T47D (cell line): ENCODE measurements around the gene ARHGAP33.

Experiments used
- DNase-seq, 2 experiments: peaks; one replicate each; pipeline versions ENCODE4 v3.0.0 to v3.0.0-alpha.2; 2011 to 2012; ENCODE audit warnings: low read depth in 1 of 2, low spot score in 1 of 2
- JUND ChIP-seq: IDR thresholded peaks from 2 replicates; pipeline ENCODE4 v1.6.1; 2012; ENCODE audit warnings: low read depth
- in situ Hi-C: cut with HindIII; loops from 2 replicates; pipeline ENCODE4 v1.10.0; 2016; ENCODE audit warnings: low sequenced_read_pairs, low pct_unique_long_range_greater_than_20kb

ARHGAP33 gene, protein sequence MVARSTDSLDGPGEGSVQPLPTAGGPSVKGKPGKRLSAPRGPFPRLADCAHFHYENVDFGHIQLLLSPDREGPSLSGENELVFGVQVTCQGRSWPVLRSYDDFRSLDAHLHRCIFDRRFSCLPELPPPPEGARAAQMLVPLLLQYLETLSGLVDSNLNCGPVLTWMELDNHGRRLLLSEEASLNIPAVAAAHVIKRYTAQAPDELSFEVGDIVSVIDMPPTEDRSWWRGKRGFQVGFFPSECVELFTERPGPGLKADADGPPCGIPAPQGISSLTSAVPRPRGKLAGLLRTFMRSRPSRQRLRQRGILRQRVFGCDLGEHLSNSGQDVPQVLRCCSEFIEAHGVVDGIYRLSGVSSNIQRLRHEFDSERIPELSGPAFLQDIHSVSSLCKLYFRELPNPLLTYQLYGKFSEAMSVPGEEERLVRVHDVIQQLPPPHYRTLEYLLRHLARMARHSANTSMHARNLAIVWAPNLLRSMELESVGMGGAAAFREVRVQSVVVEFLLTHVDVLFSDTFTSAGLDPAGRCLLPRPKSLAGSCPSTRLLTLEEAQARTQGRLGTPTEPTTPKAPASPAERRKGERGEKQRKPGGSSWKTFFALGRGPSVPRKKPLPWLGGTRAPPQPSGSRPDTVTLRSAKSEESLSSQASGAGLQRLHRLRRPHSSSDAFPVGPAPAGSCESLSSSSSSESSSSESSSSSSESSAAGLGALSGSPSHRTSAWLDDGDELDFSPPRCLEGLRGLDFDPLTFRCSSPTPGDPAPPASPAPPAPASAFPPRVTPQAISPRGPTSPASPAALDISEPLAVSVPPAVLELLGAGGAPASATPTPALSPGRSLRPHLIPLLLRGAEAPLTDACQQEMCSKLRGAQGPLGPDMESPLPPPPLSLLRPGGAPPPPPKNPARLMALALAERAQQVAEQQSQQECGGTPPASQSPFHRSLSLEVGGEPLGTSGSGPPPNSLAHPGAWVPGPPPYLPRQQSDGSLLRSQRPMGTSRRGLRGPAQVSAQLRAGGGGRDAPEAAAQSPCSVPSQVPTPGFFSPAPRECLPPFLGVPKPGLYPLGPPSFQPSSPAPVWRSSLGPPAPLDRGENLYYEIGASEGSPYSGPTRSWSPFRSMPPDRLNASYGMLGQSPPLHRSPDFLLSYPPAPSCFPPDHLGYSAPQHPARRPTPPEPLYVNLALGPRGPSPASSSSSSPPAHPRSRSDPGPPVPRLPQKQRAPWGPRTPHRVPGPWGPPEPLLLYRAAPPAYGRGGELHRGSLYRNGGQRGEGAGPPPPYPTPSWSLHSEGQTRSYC

DNA sequence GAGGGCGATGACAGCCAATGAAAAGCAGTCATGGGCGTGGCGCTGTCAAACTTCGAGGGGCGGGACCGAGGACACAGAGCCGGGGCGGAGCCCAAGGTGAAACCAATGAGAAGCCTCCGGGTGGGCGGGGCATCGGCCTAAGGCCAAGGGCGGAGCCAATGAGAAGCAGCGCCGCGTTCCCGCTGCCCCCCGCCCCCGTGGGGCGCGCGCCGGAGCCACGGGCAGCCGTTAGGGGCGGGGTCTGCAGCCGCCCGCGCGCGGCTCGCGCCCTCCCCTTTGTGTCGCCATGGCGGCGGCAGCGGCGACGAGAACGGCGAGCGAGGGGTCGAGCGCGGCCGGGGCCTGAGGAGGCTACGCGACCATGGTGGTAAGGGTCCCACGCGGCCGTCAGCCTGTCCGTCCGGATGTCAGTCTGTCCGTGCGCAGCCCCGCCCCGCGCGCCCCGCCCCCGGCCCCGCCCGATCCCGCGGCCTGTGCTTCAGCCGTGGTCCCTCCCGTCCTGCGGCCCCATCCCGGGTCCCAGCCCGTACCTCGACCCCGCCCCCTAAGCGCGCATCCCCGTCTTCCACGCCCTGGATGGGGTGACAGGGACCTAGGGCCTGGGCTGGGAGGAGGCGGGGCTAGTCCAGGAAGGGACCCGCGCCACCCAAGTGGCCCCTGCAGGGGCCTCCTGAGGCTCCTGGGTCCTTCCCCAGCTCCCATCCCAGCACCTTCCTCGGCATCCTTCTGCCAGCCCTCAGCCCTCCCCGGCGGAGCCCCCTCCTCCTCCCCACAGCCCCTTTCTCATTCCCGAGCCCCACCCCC is at the start of gene ARHGAP33:
Gene ARHGAP33 (plus strand): TSS at position 267 of the 804 bp plus-strand sequence. CDS start 95 bp downstream, at position 362.
- peak; percentile 84 to 97 for DNase-seq
- TF ChIP-seq JUND = no peak
- in situ Hi-C loops = no loop called here

DNA sequence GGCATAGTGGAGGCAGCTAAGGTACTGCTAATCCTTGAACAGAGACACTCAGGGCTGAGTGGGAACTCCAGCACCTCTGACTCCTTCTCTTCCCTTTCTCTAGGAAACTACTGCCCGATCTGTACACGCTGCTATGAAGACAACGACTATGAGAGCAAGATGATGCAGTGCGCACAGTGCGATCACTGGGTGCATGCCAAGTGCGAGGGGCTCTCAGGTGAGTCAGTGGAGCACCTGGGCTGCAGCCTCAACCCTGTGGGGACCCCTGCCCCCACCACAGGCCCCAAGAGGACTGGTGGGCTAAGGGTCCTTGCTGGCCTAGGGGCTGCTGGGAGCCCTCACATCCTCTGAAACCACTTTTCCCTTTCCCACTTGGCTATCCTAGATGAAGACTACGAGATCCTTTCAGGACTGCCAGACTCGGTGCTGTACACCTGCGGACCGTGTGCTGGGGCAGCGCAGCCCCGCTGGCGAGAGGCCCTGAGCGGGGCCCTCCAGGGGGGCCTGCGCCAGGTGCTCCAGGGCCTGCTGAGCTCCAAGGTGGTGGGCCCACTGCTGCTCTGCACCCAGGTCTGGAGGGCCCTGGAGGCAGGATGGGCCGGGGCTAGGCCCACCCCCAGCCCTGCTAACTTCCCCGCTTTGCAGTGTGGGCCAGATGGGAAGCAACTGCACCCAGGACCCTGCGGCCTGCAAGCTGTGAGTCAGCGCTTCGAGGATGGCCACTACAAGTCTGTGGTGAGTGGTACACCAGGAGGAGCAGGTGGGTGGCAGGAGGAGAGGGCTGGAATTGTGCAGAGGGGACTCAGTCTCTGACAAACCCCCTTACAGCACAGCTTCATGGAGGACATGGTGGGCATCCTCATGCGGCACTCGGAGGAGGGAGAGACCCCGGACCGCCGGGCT is 48.1 kb upstream of the ARHGAP33 start:
- DNase-seq = no peak
- no peak for TF ChIP-seq JUND
- in situ Hi-C loops = no loop called here

DNA sequence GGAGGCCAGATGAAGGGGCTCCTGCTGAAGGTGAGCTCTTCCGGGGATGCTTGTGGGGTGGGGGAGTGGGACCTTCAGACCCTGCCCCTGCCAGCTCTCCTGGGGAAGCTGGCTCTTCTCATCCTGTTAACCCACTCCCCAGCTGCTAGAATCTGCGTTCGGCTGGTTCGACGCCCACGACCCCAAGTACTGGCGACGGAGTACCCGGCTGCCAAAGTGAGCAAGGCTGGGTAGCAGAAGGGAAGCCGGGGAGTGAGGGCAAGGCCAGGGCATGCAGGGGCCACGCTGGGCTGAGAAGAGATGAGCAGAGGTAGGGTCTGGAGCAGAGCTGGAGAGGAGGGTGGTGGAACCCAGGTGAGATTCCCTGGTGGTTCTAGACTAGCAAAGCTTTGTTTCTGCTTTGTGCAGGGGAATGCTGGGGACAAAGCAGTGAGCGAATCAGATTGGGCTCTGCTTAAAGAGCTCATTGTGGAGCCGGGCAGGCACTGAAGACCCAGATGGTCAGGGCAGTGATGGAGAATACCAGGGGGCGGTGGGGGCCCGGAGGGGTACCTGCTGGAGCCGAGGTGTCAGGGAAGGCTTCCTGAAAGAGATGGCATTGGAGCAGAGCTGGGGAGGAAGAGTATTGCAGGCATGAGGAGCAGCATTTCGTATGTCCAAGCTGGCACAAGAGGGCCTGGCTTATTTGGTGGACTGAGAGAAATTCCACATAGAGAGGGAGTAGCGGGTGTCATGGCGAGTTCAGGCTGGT is 47.2 kb upstream of the ARHGAP33 start:
- in situ Hi-C loops = no loop called here
- no peak for DNase-seq
- TF ChIP-seq JUND = no peak

GRCh38 chr19:35729021-35729420 is 46.3 kb upstream of the ARHGAP33 start:
- in situ Hi-C loops = no loop called here
- TF ChIP-seq JUND = no peak
- no peak for DNase-seq

DNA sequence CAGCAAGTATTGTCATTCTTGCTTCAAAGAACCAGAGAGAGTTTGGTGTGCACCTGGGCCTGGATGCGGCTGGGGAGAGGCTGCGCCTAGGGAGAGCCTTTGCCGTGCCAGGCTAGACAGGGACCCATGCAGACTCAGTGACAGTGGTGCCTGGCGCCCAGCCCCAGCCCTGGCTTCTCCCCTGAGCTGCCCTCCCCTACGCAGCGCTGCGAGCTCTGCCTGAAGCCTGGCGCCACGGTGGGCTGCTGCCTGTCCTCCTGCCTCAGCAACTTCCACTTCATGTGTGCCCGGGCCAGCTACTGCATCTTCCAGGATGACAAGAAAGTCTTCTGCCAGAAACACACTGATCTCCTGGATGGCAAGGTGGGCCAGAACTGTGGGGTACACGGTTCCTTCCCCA is 45.6 kb upstream of the ARHGAP33 start:
- no peak for TF ChIP-seq JUND
- no peak for DNase-seq
- in situ Hi-C loops = no loop called here

GRCh38 chr19:35730326-35730725 is 45.0 kb upstream of the ARHGAP33 start:
- in situ Hi-C loops = no loop called here
- no peak for DNase-seq
- no peak for TF ChIP-seq JUND

DNA sequence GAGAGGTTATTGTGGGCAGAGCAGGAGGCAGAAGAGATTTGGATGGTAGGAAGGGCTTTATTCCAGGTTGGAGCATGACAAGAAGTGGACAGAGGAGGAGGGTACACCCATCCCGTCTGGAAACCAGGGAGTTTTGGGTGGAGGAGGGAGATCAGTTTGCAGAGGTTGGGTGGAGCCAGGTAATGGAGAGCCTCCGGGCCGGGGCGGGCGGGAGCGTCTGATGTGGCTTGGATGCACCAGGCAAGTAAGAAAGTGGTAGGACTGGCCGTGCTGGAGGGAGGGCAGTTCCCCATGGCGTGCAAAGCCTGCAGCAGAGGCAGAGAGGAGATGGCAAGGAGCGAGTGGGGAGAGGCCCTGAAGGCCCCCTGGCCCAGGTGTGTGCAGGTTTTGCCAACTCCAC is 44.0 kb upstream of the ARHGAP33 start:
- DNase-seq = peak in 1 of 2 experiments; percentile 87
- no peak for TF ChIP-seq JUND
- in situ Hi-C loops = no loop called here

GRCh38 chr19:35731779-35732405 is 43.5 kb upstream of the ARHGAP33 start:
- no peak for TF ChIP-seq JUND
- in situ Hi-C loops = no loop called here
- DNase-seq = no peak

GRCh38 chr19:35732540-35733179 is 42.7 kb upstream of the ARHGAP33 start:
- DNase-seq = no peak
- no peak for TF ChIP-seq JUND
- in situ Hi-C loops = no loop called here
